Embryonic facial prominence (tissue), 1 donor: Measurements from ENCODE around the gene SAFB2.

ENCODE experiments used
- DNase-seq: peaks from one replicate; pipeline ENCODE4 v3.0.0-alpha.2; 2016; ENCODE audit errors: extremely low spot score

Gene SAFB2

DNA sequence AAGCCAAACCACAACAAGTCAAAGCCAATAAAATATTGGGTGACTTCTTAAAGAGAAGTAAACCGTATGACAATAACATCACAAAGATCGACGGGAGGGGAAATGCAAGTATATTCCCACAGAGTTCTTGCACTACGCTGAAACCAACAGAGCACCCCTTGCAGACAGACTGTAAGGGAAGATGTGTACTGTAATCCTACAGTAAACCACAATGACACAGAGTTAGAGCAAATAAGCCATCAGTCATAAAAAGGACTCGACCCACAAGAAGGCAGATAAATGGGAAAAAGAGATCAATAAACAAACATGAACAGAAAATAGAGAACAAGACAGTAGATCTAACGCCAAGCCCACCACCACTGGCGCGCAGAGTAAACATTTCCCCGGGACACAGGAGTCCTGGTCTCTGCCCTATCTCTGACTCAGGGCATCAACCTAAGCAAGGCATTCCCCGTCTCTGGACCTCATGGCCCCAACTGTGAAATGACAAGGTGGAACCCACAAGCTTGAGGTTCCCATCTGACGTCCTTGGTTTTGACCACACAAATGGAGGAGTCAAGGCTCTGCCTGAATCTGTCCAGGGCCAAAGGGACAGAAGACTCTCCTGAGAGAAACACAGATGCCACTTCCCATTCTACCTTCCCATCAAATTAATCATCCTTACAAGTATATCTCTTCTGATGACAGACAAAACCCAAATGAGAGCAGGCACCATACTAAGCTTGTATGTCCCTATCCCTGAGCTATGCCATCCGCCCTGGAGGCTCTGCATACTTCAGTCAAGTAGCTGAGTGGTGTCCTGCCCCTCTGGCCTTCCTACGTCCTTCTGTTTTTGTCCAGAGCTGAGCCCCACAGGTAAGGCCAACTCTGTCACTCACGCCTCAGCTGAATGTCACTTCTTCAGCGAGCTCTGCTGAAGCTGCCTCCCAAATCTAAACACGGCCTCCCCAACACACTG lies 15.0 kb downstream of the SAFB2 start:
- DNase-seq, result no peak

DNA sequence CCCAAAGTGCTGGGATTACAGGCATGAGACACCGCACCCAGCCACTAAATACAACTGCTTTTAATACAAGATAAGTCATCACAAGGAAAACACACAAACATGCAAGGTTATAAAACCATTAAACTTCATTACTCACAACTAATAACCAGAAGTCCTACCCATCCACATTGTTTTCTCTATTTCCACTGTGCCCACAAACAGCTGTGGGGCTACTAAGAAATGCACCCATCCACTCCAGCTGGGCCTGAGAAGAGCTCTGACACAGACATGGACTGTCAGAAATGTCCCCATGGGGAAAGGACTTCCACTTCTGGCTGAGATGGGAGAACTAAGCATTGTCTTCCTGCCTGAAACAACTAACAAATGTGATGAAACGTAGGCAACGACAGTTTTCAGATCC lies 17.2 kb downstream of the SAFB2 start:
- no peak for DNase-seq

DNA sequence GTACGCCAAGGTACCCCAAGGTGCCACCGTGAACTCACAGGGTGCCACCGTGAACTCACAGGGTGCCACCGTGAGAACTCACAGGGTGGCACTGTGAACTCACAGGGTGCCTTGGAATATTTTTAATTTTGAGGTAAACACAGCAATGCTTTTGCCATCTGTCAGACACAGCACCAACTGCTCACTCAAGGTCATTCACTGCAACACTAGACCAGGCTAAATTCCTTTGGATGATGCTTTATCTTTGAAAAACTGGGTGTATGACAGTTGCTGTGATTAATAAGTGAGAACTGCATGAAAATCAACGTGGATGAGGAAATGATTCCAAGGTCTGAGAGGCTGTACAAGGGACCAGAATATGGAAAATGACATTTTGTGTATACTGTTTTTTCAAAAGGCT lies 18.9 kb downstream of the SAFB2 start:
- no peak for DNase-seq

DNA sequence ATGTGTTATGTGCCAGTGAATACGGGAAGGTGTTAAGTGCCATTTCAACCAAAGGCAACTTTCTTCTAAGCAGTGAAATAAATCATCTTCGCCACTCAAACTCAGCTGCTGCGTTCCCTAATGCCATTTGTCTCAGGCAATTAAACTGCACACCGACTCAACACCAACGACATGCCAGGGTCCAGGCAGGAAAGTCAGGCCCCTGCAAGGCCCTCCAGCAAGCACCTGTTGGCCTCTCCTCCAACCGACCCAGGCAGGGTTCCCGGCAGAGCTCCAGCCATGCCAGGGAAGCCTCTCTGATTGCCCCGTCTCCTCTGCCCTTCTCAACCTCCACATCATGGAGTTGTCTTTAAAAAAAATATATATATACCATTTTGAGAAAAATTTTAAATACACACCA lies 21.8 kb downstream of the SAFB2 start:
- DNase-seq, result no peak

DNA sequence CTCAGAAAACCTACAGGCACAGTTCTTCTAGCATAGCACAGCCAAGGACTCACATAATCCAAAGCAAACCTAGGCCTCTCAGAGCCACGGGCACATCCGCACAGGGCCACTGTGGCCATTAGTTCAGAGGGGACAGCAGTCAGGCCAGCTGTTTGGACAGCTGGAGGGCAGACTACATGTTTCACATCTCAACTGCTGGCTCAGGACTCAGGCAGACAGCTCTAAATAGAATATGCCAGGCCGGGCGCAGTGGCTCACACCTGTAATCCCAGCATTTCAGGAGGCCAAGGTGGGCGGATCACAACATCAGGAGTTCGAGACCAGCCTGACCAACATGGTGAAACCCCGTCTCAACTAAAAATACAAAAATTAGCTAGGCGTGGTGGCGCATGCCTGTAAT lies 26.8 kb downstream of the SAFB2 start:
- DNase-seq, result no peak

DNA sequence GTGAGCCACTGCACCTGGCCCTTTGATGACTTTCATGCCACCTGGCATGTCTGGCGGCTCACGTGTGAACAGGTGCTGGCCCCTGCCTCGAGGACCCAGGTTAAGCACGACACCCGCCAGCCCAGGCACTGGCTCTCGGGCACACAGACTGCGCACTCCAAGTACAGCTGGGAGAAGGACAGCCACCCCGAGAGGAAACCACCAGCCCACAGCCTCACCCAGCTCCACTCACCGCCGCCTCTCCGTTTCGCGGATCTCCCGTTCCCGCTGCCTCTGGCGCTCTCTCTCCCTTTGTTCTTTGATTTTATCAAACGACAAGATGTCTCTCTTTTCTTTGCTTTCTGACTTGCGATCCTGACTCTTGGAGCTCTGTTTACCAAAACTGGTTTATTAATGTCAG lies 27.4 kb downstream of the SAFB2 start:
- no peak for DNase-seq

DNA sequence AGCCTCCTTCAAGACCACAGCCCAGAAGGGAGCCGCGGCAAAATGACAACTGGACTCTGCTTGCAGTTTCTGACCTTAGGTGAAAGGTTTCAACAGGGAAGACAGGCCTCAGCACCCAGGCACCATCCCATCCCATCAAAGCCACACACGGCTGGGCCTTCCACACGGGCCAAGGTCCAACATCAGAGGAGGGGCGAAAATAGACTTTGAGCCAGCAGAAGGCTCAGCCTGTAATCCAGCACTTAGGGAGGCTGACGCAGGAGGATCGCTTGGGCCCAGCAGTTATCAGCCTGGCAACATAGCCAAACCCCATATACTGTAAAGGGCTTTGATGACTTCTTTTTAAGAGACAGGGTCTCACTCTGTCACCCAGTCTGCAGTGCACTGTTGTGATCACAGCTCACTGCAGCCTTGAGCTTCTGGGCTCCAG lies 28.0 kb downstream of the SAFB2 start:
- DNase-seq, result no peak

DNA sequence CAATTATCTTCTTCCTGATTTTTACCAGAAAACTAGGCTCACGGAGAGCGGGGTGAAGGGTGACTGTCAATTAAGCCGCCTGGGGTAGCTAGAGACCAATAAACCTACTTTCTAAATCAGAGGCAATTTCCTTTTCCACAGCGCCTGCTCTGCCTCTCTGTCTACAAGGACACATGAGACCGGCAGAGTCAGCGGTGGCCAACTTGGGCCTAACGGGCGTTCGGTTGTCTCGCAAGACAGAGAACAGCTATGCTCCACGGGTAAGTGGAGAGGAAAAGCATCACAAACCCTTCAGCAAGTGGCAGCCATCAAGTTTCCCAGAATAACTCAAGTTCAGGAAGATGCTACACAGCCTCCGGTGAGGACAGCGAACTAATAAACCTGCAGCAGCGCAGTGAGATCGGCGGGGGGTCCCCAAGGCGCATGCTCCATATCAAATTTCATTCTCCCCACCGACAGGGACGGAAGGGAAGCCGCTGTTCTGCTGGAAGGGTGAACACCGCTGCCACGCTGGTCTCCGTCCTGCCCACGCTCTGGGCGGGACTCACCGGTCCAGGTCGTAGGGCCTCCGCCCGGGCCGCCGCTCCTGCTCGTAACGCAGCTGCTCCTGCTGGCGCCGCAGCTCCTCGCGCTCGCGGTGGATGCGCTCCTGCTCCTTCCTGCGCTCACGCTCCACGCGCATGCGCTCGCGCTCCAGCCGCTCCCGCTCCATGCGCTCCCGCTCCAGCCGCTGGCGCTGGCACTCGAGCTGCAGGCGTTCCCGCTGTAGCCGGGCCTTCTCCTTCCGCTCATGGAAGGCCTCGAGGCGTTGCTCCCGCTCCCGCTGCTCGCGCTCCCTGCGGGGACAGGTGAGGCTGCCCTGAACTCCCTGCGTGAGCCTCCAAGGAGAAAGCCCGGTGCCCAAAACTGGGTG lies 29.0 kb downstream of the SAFB2 start:
- no peak for DNase-seq

DNA sequence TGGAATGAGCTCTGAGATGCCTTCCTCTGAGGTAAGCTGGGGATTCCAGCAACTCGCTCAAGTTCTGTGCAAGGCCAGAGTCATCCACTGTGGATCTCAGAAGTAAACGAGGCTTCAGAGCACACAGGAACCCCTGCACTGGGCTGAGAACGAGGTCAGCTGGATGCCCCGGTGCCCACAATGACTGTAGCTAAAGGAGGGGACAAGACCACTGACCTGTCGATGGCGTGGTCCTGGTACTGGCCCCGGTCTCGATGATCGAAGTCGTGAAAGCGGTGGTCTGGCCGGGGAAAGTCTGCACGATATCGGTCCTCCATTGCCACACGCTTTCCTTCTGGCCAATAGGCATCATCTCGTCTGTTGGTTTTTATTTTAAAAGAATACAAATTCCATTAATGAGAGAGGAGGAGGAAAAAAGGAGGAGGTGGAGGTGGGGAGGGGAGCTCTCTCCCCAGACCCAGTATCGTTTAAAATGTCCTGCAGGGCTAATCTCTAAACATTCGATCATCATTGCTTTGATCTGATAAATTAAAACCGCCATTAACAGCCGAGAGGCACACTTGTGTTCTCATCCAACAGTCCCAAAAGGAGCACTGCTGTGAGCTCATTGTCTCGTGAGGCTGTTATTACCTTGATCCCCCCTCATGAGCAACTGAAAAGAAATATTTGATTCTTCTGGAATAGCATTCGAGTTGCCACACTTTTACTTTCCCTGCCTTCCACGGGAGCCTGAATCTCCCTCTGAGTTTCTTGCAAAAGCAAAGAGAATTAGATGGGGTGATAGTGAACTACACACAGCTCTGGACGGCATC lies 29.8 kb downstream of the SAFB2 start:
- no peak for DNase-seq

DNA sequence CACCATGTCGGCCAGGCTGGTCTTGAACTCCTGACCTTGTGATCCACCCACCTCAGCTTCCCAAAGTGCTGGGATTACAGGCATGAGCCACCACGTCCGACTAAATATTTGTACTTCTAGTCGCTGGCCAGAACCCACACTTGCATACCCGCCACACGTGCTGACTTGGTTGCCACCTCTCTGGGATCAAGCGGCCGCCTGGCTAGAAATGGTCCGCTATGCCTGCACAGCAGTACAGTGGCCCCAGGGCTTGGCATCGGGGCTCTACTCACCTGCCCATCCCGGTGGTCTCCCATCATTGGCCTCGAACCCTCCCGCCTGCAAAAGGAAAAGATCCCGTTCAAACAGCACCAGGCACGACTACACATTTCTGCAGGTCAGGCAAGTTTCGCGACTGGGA lies 31.1 kb downstream of the SAFB2 start:
- DNase-seq, result no peak

DNA sequence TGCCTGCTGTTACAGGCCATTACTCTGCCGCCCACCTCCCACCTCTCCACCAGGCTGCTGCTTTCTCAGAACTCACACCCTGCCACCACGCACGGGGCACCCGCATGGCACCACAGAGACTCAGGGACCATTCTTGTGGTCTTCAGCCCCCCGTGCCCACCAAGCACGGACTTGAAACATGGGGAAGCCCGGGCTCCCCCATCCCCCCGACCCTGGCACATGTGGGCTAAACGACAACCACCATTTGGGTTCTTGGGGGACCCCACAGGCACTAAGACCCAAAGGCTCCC lies 31.8 kb downstream of the SAFB2 start:
- no peak for DNase-seq

DNA sequence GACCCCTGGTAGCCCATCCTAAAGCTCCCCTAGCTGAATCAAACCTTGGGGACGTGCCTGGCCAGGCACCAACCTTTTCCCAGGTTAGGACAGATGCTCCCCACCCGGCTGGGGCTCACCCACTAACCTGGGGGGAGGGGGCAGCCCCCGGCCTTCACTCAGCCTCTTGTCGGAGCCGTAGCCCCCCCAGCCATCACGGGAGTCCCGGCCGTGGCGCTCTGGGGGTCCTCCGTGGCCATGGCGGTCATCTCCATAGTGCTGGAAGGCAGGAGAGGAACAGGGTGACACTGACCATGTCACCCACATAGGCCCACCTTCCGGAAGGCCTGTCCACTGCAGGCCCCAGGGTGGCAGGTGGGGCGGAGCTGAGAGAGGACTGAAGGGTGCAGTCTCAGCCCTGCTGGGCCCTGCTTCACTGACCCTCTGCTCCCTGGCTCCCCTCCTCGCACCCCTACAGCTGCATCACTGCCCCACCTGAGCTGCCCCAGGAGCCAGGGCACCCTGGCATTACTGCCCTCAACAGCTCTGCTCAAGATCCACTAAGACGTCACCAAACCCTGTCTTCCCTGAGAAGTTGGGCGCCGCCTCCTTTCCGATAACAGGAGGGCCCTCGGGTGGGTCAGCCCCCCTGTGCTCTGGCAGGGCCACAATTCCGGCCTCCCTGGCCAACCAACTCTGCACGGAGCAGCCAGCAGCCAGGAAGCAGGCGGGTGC lies 32.3 kb downstream of the SAFB2 start:
- DNase-seq, result no peak

DNA sequence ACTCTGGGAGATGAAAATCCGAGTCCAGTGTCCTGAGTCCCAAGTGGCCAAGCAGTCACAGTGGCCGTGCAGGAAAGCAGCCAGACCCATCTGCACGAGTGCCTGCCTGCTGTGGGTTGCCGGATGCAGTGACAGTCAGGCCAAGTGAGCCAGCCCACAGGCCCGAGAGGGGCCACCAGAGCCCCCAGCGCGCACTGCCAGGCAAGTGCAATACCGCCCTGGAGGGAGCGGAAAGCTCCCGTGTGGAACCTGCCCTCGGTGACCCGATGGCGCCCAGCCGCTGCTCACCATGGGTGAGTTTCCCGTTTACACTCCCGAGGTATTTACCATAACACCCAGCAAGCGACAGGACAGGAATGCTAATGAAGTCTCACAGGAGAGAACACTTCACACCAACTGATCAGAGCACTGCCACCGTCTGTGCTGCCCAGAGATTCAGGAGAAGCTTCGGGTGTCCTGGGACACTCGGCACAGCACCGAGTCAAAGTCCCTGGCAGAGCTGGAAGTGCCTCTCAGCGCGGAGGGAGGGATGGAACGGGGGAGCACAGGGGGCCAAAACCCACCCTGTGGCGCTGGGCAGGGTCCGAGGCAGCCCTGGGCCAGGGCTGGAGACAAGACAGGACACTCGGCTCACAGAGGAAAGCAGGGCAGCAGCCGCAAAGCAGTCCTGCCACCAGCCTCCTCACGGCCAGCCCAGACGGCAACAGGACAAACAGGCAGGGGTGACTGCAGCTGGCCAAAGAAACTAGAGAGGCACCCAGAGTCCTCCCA lies 33.5 kb downstream of the SAFB2 start:
- DNase-seq, result no peak

DNA sequence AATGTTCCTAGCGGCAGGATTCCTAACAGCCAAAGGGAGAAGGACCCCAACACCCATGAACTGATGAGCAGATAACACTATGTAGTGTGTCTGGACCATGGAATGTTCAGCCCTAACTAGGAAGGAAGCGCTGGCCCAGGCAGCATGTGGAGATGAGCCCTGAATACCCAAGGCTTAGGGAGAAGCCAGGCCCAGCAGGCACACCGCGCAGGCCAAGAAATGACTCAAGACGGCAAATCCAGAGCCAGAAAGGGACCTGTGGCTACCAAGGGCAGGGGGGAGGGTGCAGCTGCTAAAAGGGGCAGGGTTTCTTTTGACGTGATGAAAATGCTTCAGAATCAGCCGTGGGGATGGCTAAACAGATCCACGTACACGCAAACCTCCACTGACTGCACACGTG lies 34.1 kb downstream of the SAFB2 start:
- DNase-seq, result no peak

DNA sequence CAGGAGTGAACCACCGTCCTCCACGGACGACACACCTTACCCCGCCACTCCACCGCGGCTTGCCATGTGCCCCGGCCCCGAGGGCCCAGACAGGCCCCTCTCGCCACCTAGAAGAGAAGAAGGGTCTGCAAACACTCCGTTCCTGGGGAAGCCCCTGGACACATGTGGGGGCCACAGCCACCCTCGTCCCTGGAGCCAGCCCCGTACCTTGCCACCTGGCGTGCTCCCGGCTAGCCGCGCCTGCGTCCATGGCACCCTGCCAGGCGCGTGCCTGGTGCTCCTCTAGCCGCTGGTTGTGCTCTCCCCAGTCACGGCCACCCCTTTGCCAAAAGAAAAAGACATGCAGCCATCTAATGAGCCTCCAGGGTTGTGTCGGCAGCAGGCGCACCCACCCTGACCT lies 34.9 kb downstream of the SAFB2 start:
- DNase-seq, result no peak

DNA sequence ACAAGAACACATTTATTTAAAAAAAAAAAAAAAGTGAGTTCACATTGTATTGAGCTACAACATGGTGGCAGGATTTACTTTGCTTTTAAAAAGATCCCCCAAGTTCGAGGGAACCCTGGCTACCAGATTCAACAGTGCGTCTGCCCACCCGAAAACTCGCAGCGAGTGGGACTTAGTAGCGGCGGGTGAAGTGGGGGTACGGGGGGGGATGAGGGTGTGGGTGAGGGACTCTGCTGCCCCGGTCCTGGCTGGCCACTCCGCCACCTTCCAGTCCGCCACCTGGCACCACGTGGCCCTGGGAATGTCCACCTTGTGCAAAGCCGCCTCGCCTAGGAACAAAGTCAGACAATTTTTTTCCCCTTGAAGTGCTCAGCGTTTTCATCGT lies 35.5 kb downstream of the SAFB2 start:
- no peak for DNase-seq

DNA sequence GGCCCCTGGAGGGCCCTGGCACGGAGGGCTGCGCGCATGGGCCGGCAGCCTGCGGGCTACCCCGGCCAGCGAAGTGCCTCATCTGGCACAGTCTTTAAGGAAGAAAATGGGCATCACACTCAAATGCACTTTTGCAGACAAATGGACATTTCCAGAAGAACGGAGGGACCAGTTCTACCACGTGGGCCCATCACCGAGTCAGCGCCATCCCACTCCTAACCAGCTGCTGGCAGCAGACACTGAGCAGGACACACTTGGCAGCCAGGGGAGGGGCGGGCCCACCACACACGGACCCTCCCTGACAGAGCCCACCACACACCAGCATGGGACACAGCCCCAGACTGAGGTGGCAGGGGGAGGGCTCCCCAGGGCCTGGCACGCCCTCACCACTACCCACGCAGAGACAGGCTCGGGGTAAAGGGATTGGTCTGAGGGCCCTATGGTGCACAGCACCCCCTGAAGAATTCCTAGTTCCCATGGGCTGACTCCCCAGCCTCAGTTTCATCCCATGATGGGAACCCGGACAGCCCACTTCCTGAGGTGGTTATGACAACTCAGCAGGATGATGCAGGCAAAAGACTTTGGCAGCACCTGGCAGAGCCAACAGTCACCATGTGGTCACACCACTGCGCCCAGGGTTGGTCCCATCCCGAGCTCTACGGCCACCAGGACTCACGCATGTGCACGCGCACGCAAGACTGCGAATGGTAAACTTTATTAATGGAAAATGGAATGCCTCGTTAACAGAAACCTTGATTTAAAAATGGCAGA lies 36.1 kb downstream of the SAFB2 start:
- DNase-seq, result no peak

DNA sequence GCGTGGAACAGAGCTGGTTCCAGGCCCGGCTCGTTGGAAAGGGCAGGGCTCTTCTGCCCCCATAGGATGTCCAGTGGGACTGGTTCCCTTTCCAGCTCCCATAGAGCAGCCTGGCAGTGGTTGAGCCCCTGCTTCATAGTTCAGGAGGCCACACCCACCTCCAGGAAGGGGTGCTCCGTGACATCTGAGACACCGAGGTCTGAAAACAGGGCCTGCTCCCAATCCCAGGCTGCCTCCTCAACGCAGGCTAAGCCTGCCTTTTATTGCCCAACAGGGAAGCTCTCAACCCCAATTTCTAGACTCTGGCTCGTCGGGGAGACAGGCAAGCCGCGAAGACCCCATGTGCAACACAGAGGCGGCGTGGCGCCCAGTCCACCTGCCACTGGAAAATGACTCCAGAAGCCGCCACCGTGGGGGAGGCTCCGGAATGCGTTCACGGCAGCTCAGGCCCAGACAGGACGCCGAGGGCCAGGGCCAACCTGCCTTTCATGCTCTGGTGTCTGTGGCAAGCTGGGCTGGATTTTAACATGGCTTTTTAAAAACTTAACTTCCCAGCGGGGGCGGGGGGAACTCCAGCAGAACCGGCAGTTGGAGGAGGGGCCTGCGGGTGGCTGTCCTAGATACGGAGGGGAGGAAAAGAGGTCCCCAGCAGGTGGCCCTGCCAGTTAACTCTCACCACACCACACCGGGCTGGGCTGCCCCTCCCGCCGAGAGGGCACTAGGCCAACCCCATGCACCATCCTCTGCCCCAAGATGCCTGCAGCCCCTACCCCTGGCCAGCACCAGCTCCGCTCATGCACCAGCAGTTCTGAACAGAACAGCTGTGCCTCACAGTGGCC lies 36.9 kb downstream of the SAFB2 start:
- DNase-seq, result no peak

DNA sequence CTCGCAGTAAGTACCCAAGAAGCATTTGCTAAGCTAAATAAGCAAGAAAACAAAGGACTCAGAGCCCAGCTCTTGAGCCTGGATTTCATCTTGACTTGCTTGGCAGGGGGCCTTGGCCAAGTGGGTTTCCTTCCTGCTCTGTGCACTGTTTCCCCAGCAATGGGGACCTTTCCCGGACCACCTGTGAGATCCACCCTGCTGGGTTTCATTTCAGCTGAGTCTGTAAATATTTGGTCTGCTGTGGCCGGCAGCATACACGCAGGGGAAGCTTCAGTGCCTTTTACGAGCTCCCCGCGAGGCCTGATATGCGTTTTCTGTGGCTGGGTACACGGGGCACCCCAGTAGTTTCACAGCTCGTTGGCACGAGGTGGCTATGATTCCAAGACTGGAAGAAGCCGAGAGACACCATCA lies 42.4 kb downstream of the SAFB2 start:
- DNase-seq, result no peak
